Esophagus squamous epithelium (tissue), 4 donors: ENCODE measurements around the gene C18orf54.

Experiments used
- POLR2A ChIP-seq, 4 donors: fragments of 450-650 bp; IDR thresholded peaks; one replicate each; pipeline ENCODE4 v1.6.1; 2017; ENCODE audit warnings: antibody characterized with exemption in 4 of 4, mild to moderate bottlenecking in 4 of 4, moderate library complexity in 3 of 4
- TF ChIP-seq, protein P1 (sequence below), 6 experiments: fragments of 450-650 bp in 4 of 6; fragments of 200-600 bp in 2 of 6; sonication (generic) in 2 of 6; IDR thresholded peaks; one replicate each; pipeline ENCODE4 v1.5.1; 2016 to 2019; ENCODE audit warnings: antibody characterized with exemption in 6 of 6, mild to moderate bottlenecking in 4 of 6, moderate library complexity in 4 of 6

DNA sequence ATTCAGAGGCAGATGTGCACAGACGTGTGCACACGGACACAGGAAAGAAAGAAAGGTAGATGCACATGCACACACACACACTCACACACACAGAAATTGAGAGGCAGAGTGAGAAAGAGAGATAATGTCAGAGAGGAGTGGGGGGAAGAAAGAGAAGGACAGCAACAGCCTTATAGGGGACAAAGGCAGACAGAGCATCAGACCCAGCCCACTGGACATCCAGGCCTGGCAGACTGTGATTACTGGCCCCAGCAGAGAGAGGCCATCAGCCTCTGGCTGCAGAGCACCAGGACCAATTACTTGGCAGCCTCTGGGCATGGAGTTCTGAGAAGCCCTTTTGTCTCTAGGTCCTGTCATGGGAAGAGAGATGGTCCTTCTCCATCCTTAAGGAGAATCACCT is 66.1 kb downstream of the C18orf54 start:
- TF ChIP-seq, protein P1, sequence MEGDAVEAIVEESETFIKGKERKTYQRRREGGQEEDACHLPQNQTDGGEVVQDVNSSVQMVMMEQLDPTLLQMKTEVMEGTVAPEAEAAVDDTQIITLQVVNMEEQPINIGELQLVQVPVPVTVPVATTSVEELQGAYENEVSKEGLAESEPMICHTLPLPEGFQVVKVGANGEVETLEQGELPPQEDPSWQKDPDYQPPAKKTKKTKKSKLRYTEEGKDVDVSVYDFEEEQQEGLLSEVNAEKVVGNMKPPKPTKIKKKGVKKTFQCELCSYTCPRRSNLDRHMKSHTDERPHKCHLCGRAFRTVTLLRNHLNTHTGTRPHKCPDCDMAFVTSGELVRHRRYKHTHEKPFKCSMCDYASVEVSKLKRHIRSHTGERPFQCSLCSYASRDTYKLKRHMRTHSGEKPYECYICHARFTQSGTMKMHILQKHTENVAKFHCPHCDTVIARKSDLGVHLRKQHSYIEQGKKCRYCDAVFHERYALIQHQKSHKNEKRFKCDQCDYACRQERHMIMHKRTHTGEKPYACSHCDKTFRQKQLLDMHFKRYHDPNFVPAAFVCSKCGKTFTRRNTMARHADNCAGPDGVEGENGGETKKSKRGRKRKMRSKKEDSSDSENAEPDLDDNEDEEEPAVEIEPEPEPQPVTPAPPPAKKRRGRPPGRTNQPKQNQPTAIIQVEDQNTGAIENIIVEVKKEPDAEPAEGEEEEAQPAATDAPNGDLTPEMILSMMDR (IDR thresholded peaks at IDR 0.05) = no peak
- no peak for TF ChIP-seq POLR2A (IDR thresholded peaks at IDR 0.05)
